ENCODE data around the gene TSPAN18.

TSPAN18 gene

GRCh38 chr11:44823006-44823405, 96.2 kb downstream of the TSPAN18 start:
- DNase-seq (ENCODE audit: low read depth, low spot score): no peak

- DNase-seq (ENCODE audit: low read depth, low spot score): no peak
These were observed 97.1 kb downstream of the TSPAN18 start for GRCh38 chr11:44823868-44824267.

- no peak for DNase-seq (ENCODE audit: low read depth, low spot score)
These were observed 97.5 kb downstream of the TSPAN18 start for GRCh38 chr11:44824300-44824704.

- DNase-seq (ENCODE audit: low read depth, low spot score): no peak
These were observed 98.5 kb downstream of the TSPAN18 start for GRCh38 chr11:44825058-44825785.

- DNase-seq (ENCODE audit: low read depth, low spot score): no peak
These were observed 100.3 kb downstream of the TSPAN18 start for GRCh38 chr11:44826922-44827643.

- DNase-seq (ENCODE audit: low read depth, low spot score): no peak
These were observed 101.5 kb downstream of the TSPAN18 start for GRCh38 chr11:44828296-44828695.

- no peak for DNase-seq (ENCODE audit: low read depth, low spot score)
These were observed 103.1 kb downstream of the TSPAN18 start for GRCh38 chr11:44829838-44830237.

- DNase-seq (ENCODE audit: low read depth, low spot score): no peak
These were observed 105.0 kb downstream of the TSPAN18 start for GRCh38 chr11:44831605-44832394.

- no peak for DNase-seq (ENCODE audit: low read depth, low spot score)
These were observed 105.7 kb downstream of the TSPAN18 start for GRCh38 chr11:44832452-44832851.

- DNase-seq (ENCODE audit: low read depth, low spot score): no peak
These were observed 106.6 kb downstream of the TSPAN18 start for GRCh38 chr11:44833221-44833876.

GRCh38 chr11:44833877-44834452, 107.2 kb downstream of the TSPAN18 start:
- no peak for DNase-seq (ENCODE audit: low read depth, low spot score)

GRCh38 chr11:44834846-44835245, 108.1 kb downstream of the TSPAN18 start:
- DNase-seq (ENCODE audit: low read depth, low spot score): no peak

- no peak for DNase-seq (ENCODE audit: low read depth, low spot score)
These were observed 108.5 kb downstream of the TSPAN18 start for GRCh38 chr11:44835296-44835695.

GRCh38 chr11:44835938-44836337, 109.2 kb downstream of the TSPAN18 start:
- no peak for DNase-seq (ENCODE audit: low read depth, low spot score)

GRCh38 chr11:44837661-44838060, 110.9 kb downstream of the TSPAN18 start:
- DNase-seq (ENCODE audit: low read depth, low spot score): no peak

GRCh38 chr11:44839458-44840084, 112.8 kb downstream of the TSPAN18 start:
- no peak for DNase-seq (ENCODE audit: low read depth, low spot score)

- DNase-seq (ENCODE audit: low read depth, low spot score): no peak
These were observed 113.3 kb downstream of the TSPAN18 start for GRCh38 chr11:44840085-44840478.

- DNase-seq (ENCODE audit: low read depth, low spot score): no peak
These were observed 113.9 kb downstream of the TSPAN18 start for GRCh38 chr11:44840521-44841251.

- DNase-seq (ENCODE audit: low read depth, low spot score): no peak
These were observed 115.5 kb downstream of the TSPAN18 start for GRCh38 chr11:44842220-44842619.

GRCh38 chr11:44846852-44847251, 120.1 kb downstream of the TSPAN18 start:
- no peak for DNase-seq (ENCODE audit: low read depth, low spot score)

Data from brain pericyte (primary cell).